HCT116 (cell line): ENCODE measurements around the gene ARHGEF17. TPM values are rescaled to one million over a fixed set of nuclear protein-coding genes. Genes with fewer than 3 reads are reported as not detected.
A peak's percentile ranks its signal among the peaks of the same experiment; 100 is the strongest.

ENCODE experiments used
- ATAC-seq: fragments of 200-7000 bp; cut with Tn5 transposase; 2 replicates; pipeline ENCODE4 v1.9.1; 2020; ENCODE audit warnings: mild to moderate bottlenecking, moderate library complexity
- BruUV-seq: library from RNA; stranded (reverse); fragments of 400-500 nt; replicated peaks from 2 replicates; lab custom pipeline; 2021; lab: Mats Ljungman, UMichigan
- CTCF ChIA-PET: fragments of 300-600 bp; sonication (Branson Sonifier 250); formaldehyde crosslinking; loops from one replicate; lab custom pipeline; 2021; ENCODE audit warnings: antibody characterized with exemption; lab: Charles Lee
- POLR2A ChIA-PET: fragments of 300-600, 350-600 bp; sonication (Branson Sonifier 250); formaldehyde crosslinking; loops from one replicate; lab custom pipeline; 2021; ENCODE audit warnings: antibody characterized with exemption; lab: Charles Lee
- RAD21 ChIA-PET, 2 experiments: fragments of 300-600 bp; sonication (Branson Sonifier 250); formaldehyde crosslinking; loops; one replicate each; lab custom pipeline; 2023; ENCODE audit warnings: low total read pairs in 2 of 2; ENCODE audit not compliant: uncharacterized antibody in 2 of 2, unreplicated experiment in 2 of 2, low non-redundant PET in 1 of 2; lab: Charles Lee
- DNase-seq: peaks from one replicate; pipeline ENCODE4 v3.0.0-alpha.2; 2010; ENCODE audit warnings: low read depth, low spot score
- H2AFZ ChIP-seq: fragments of 200-600 bp; shearing (Covaris generic), sonication (generic); 2 replicates; pipeline ENCODE4 v1.6.1; 2017; ENCODE audit warnings: low read depth, mixed run types, mixed read lengths, antibody characterized with exemption, low read length; ENCODE audit not compliant: poor library complexity, severe bottlenecking
- H3K27ac ChIP-seq: 2 replicates; pipeline ENCODE4 v1.5.1; 2012; ENCODE audit warnings: low read depth, low read length
- H3K27me3 ChIP-seq: fragments of 200-600 bp; sonication (generic); 2 replicates; pipeline ENCODE4 v1.6.1; 2016; ENCODE audit warnings: mixed run types, low read length, mixed read lengths; ENCODE audit not compliant: insufficient read depth
- H3K36me3 ChIP-seq, 2 experiments: fragments of 200-500 bp in 1 of 2; fragments of 200-600 bp in 1 of 2; sonication (Bioruptor generic) in 1 of 2; sonication (generic) in 1 of 2; 2 replicates each; pipeline versions ENCODE4 v1.5.1 to v1.6.1; 2014 to 2016; ENCODE audit warnings: low read length in 2 of 2, inconsistent platforms in 1 of 2, mixed read lengths in 1 of 2, mixed run types in 1 of 2; ENCODE audit not compliant: insufficient read depth in 2 of 2, control insufficient read depth in 1 of 2
- H3K4me1 ChIP-seq, 2 experiments: fragments of 200-600 bp in 1 of 2; sonication (generic) in 1 of 2; 2 replicates each; pipeline versions ENCODE4 v1.5.1 to v1.6.1; 2012 to 2017; ENCODE audit warnings: low read length in 2 of 2, inconsistent platforms in 1 of 2, mild to moderate bottlenecking in 1 of 2, mixed read lengths in 1 of 2, mixed run types in 1 of 2, moderate library complexity in 1 of 2; ENCODE audit not compliant: insufficient read depth in 2 of 2, control insufficient read depth in 1 of 2
- H3K4me2 ChIP-seq: fragments of 200-600 bp; sonication (generic); 2 replicates; pipeline ENCODE4 v1.6.1; 2017; ENCODE audit warnings: mixed run types, low read length, mixed read lengths
- H3K4me3 ChIP-seq, 2 experiments: fragments of 200-600 bp in 1 of 2; sonication (generic) in 1 of 2; replicated peaks in 1 of 2; 2 replicates each; pipeline ENCODE4 v1.5.1; 2011 to 2016; ENCODE audit warnings: low read length in 2 of 2, control low read depth in 1 of 2, low read depth in 1 of 2, mild to moderate bottlenecking in 1 of 2, mixed read lengths in 1 of 2, mixed run types in 1 of 2
- H3K79me2 ChIP-seq: fragments of 200-600 bp; sonication (generic); 2 replicates; pipeline ENCODE4 v1.6.1; 2017; ENCODE audit warnings: mild to moderate bottlenecking, mixed run types, low read length, moderate library complexity, mixed read lengths; ENCODE audit not compliant: insufficient read depth
- H3K9ac ChIP-seq: fragments of 200-600 bp; sonication (generic); 2 replicates; pipeline ENCODE4 v1.6.1; 2016; ENCODE audit warnings: low read length, mixed read lengths
- H3K9me2 ChIP-seq: fragments of 200-600 bp; sonication (generic), shearing (Covaris generic); 2 replicates; pipeline ENCODE4 v1.6.1; 2017; ENCODE audit warnings: mixed run types, mild to moderate bottlenecking, moderate library complexity; ENCODE audit not compliant: insufficient read depth
- H3K9me3 ChIP-seq, 2 experiments: fragments of 200-500 bp in 1 of 2; fragments of 200-600 bp in 1 of 2; sonication (Bioruptor generic) in 1 of 2; sonication (generic) in 1 of 2; 2 replicates each; pipeline ENCODE4 v1.6.1; 2014 to 2017; ENCODE audit warnings: low read length in 2 of 2, mixed read lengths in 2 of 2, inconsistent platforms in 1 of 2, low read depth in 1 of 2, mild to moderate bottlenecking in 1 of 2, mixed run types in 1 of 2, moderate library complexity in 1 of 2; ENCODE audit not compliant: control insufficient read depth in 1 of 2, insufficient read depth in 1 of 2
- H4K20me1 ChIP-seq: fragments of 200-600 bp; sonication (generic), shearing (Covaris generic); 2 replicates; pipeline ENCODE4 v1.6.1; 2017; ENCODE audit warnings: mixed run types, mild to moderate bottlenecking, moderate library complexity; ENCODE audit not compliant: insufficient read depth
- CEBPB ChIP-seq: IDR thresholded peaks from 2 replicates; pipeline ENCODE4 v1.6.1; 2012; ENCODE audit warnings: low read depth
- CTCF ChIP-seq, 3 experiments: fragments of 200-600 bp in 1 of 3; sonication (generic) in 1 of 3; IDR thresholded peaks in 2 of 3; conservative IDR thresholded peaks in 1 of 3; 2 replicates each; pipeline ENCODE4 v1.5.1; 2012 to 2017; ENCODE audit warnings: low read depth in 2 of 3, low read length in 2 of 3, antibody characterized with exemption in 1 of 3, borderline replicate concordance in 1 of 3, control low read depth in 1 of 3, mild to moderate bottlenecking in 1 of 3, mixed read lengths in 1 of 3, mixed run types in 1 of 3, moderate library complexity in 1 of 3; ENCODE audit not compliant: insufficient read depth in 1 of 3
- EGR1 ChIP-seq: IDR thresholded peaks from 2 replicates; pipeline ENCODE4 v1.6.1; 2012; ENCODE audit warnings: low read depth
- ELF1 ChIP-seq: IDR thresholded peaks from 2 replicates; pipeline ENCODE4 v1.6.1; 2012; ENCODE audit warnings: low read depth, borderline replicate concordance
- EZH2 ChIP-seq: fragments of 200-600 bp; sonication (generic); IDR thresholded peaks from 2 replicates; pipeline ENCODE4 v1.6.1; 2017; ENCODE audit warnings: antibody characterized with exemption, mixed run types
- EZH2phosphoT487 ChIP-seq: fragments of 200-600 bp; IDR thresholded peaks from 2 replicates; pipeline ENCODE4 v1.6.1; 2018; ENCODE audit warnings: antibody characterized with exemption, borderline replicate concordance
- JUND ChIP-seq: IDR thresholded peaks from 2 replicates; pipeline ENCODE4 v1.6.1; 2012
- MAX ChIP-seq: IDR thresholded peaks from 2 replicates; pipeline ENCODE4 v1.6.1; 2012
- POLR2A ChIP-seq: IDR thresholded peaks from 2 replicates; pipeline ENCODE4 v1.7.0; 2011; ENCODE audit warnings: borderline replicate concordance; ENCODE audit not compliant: insufficient read depth, insufficient read length; ENCODE audit errors: extremely low read depth
- POLR2AphosphoS5 ChIP-seq: IDR thresholded peaks from 2 replicates; pipeline ENCODE4 v1.6.1; 2011; ENCODE audit warnings: mild to moderate bottlenecking, low read depth, low read length, moderate library complexity
- RAD21 ChIP-seq: IDR thresholded peaks from 2 replicates; pipeline ENCODE4 v1.6.1; 2012; ENCODE audit warnings: low read depth, mild to moderate bottlenecking
- REST ChIP-seq: IDR thresholded peaks from 2 replicates; pipeline ENCODE4 v1.6.1; 2012; ENCODE audit warnings: low read depth
- SIN3A ChIP-seq: IDR thresholded peaks from 2 replicates; pipeline ENCODE4 v1.6.1; 2012; ENCODE audit warnings: low read depth
- SP1 ChIP-seq: IDR thresholded peaks from 2 replicates; pipeline ENCODE4 v1.6.1; 2012; ENCODE audit warnings: low read depth
- SRF ChIP-seq: IDR thresholded peaks from 2 replicates; pipeline ENCODE4 v1.6.1; 2012; ENCODE audit warnings: low read depth
- TCF7L2 ChIP-seq: IDR thresholded peaks from 2 replicates; pipeline ENCODE4 v1.7.0; 2011; ENCODE audit warnings: borderline replicate concordance, inconsistent platforms; ENCODE audit not compliant: insufficient read depth, insufficient read length; ENCODE audit errors: extremely low read depth
- YY1 ChIP-seq: IDR thresholded peaks from 2 replicates; pipeline ENCODE4 v1.6.1; 2011; ENCODE audit warnings: low read length, low read depth, moderate library complexity, mild to moderate bottlenecking; ENCODE audit not compliant: insufficient replicate concordance; ENCODE audit errors: extremely low read depth
- ZBTB33 ChIP-seq: IDR thresholded peaks from 2 replicates; pipeline ENCODE4 v1.6.1; 2011; ENCODE audit warnings: mild to moderate bottlenecking, low read length, moderate library complexity; ENCODE audit not compliant: insufficient replicate concordance; ENCODE audit errors: extremely low read depth
- ZFX ChIP-seq: fragments of 450-650 bp; IDR thresholded peaks from 2 replicates; pipeline ENCODE4 v1.6.1; 2017
- intact Hi-C: fragments of 100-400 bp; cut with micrococcal nuclease; formaldehyde crosslinking; loops from 2 replicates; pipeline ENCODE4 v1.10.0; 2022
- total RNA-seq: library from RNA; stranded (reverse); gene quantifications from one replicate; pipeline ENCODE4 v1.2.1, GENCODE V29; 2021; ENCODE audit not compliant: unreplicated experiment

The ARHGEF17 gene
- total RNA-seq, 1 experiment from 2014 or later: 18.2 TPM

GRCh38 chr11:73307323-73308002 is 613 bp upstream of the ARHGEF17 start:
- CTCF ChIA-PET: interaction anchor here (0.7 to 5.6 kb wide), 19 partner anchors 9 to 353 kb away, joined by 3 to 77 read pairs (median 8); no protein-coding TSS in a partner anchor
- peaks cover 6% of the 10 kb centered on the region; the same call in 1 of the 2 replicates for H3K79me2 ChIP-seq
- no peaks in the 10 kb centered on the region for H3K27me3 ChIP-seq
- POLR2A ChIA-PET: interaction anchor here (0.5 to 1.0 kb wide), 6 partner anchors 8 to 1091 kb away, joined by 3 to 5 read pairs (median 4); partner anchors contain the start of gene PGM2L1
- no TSS peak for BruUV-seq
- H3K9ac ChIP-seq: peak overlapping the region; percentile 88
- ATAC-seq: peak; percentile 70
- no peaks in the 10 kb centered on the region for H3K9me3 ChIP-seq
- peak overlapping the region; percentile 59 to 77 for H3K4me3 ChIP-seq
- no peaks in the 10 kb centered on the region for H3K36me3 ChIP-seq
- intact Hi-C loops: loop anchor here (1.0 to 5.0 kb wide), 4 partner anchors 28 to 353 kb away; partner anchors contain the start of gene RELT
- peaks cover 13 to 34% of the 10 kb centered on the region in 2 experiments for H3K4me1 ChIP-seq
- no peaks in the 10 kb centered on the region for H3K9me2 ChIP-seq
- no peaks in the 10 kb centered on the region for H4K20me1 ChIP-seq
- peak overlapping the region; percentile 92 for H3K27ac ChIP-seq
- H2AFZ ChIP-seq: peak overlapping the region; percentile 25
- H3K4me2 ChIP-seq: peak overlapping the region; percentile 100
- RAD21 ChIA-PET: interaction anchor here (0.6 to 2.1 kb wide), 14 partner anchors 16 to 566 kb away, joined by 3 to 12 read pairs (median 4); no protein-coding TSS in a partner anchor
- peak; percentile 95 for DNase-seq
- TF ChIP-seq EGR1 (no peak), CTCF (IDR thresholded peaks at IDR 0.05 in 2 of 3, conservative IDR thresholded peaks at IDR 0.05 in 1 of 3; ENCODE audit: borderline replicate concordance in 1 of 3, insufficient read depth in 1 of 3, low read depth in 2 of 3, low read length in 2 of 3) (peak; percentile 81 to 97 (median 89)), EZH2phosphoT487 (no peak), REST (no peak), JUND (no peak), SRF (no peak), MAX (no peak; the same call in 1 of the 2 replicates), SP1 (peak; percentile 33; the same call in 1 of the 2 replicates), ZBTB33 (peak; percentile 28), CEBPB (no peak), ZFX (no peak), ELF1 (no peak), RAD21 (peak; percentile 96), TCF7L2 (peak; percentile 20), YY1 (peak; percentile 64), EZH2 (no peak), POLR2AphosphoS5 (peak; percentile 83), POLR2A (peak; percentile 40), SIN3A (peak; percentile 59)
